GM18517 (cell line): ENCODE data around the gene ZNF469.

ENCODE experiments used
- ATAC-seq: cut with Tn5 transposase; IDR thresholded peaks from one replicate; pipeline ENCODE4 v1.9.1; 2021; ENCODE audit warnings: mild to moderate bottlenecking, moderate library complexity; ENCODE audit not compliant: unreplicated experiment

The ZNF469 gene

GRCh38 chr16:88382491-88383400 lies at the start of gene ZNF469:
TSS of gene ZNF469 (plus strand) at chr16:88382959. CDS start at chr16:88427471, 44,512 bp downstream.
- no peak for ATAC-seq

DNA sequence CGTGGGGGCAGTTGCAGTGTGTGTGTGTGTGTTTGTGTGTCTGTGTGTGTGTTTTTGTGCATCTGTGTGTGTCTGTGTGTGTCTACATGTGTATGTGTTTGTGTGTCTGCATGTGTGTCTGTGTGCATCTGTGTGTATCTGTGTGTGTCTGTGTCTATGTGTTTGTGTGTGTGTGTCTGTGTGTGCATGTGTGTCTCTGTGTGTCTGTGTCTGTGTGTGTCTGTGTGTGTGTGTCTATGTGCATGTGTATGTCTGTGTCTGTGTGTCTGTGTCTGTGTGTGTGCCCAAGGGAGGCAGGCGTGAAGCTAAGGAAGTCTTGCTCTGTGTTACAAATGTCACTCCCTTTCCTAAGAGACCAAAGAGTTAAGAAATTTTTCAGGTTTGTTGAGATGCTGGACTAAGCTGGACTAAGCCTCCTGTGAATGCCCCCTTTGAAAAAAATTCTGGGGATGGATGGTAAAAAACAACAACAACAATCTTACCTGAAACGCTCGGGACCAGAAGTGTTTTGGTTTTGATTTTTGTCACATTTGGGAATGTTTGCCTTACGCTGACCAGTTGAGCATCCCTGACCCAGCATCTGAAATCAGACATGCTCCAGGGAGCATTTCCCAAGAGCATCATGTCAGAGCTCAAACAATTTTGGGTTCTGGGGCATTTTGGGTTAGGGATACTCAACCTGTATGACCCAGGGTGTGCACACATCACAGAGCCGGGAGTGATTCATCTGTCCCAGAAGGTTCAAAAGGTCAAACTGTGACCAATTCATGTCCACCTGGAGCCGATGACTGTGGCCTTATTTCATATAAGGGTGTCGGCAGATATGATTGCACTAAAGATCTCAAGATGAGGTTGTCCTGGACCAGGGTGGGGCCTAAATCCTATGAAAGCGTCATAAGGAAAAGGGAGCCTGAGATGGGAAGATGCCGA lies 48.6 kb upstream of the ZNF469 start:
- ATAC-seq, result no peak

GRCh38 chr16:88334778-88335720 lies 47.7 kb upstream of the ZNF469 start:
- ATAC-seq, result no peak

DNA sequence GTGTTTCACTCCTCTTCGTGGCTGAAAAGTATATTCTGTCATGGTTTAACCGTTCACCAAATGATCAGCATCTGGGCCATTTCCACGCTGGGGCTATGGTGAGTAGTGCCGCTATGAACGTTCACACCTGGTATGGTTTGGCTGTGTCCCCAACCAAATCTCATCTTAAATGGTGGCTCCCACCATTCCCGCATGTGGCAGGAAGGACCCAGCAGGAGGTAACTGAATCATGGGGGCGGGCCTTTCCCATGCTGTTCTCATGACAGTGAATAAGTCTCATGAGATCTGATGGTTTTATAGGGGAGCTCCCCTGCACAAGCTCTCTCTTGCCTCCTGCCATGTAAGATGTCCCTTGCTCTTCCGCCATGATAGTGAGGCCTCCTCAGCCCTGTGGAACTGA lies 45.7 kb upstream of the ZNF469 start:
- no peak for ATAC-seq

GRCh38 chr16:88337538-88337937 lies 45.2 kb upstream of the ZNF469 start:
- ATAC-seq, result no peak

GRCh38 chr16:88338111-88338510 lies 44.6 kb upstream of the ZNF469 start:
- ATAC-seq, result no peak

GRCh38 chr16:88338896-88339295 lies 43.9 kb upstream of the ZNF469 start:
- ATAC-seq, result no peak

- ATAC-seq, result no peak
Observed at GRCh38 chr16:88339930-88340754, 42.6 kb upstream of the ZNF469 start.

GRCh38 chr16:88340755-88341150 lies 42.0 kb upstream of the ZNF469 start:
- no peak for ATAC-seq

DNA sequence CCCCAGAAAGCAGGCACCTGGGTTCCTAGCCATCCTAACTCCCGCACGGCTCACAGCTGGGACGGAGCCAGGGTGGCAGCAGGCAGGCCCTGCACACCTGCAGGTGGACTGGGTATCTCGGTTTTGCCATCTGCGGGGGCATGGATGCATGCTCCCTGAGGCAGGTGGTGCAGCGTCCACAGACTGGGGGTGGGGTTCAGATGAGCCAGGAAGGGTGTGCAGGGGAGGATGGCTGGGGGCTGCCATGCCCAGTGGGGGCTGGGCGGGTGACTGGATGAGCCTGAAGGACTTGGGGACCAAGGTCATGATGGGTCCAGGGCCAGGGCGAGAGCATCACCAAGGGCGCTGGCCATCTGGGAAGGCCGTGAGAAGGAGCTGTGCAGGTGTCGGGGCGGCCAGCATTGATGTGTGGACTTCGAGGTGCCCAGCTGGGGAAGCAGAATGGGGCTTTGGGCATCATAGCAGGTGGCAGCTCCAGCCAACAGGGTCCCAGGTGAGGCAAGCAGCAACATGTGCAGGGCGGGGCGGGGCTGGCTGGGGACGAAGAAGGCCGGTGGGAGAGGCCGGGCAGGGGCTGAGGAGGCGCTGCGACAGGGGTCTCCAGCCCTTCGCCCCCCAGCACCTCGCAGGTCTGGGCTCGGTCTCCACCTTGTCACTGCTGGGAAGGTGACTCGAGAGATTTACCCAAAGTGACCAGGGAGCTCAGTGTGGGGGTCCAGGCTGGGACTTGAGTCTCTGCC lies 41.0 kb upstream of the ZNF469 start:
- no peak for ATAC-seq

DNA sequence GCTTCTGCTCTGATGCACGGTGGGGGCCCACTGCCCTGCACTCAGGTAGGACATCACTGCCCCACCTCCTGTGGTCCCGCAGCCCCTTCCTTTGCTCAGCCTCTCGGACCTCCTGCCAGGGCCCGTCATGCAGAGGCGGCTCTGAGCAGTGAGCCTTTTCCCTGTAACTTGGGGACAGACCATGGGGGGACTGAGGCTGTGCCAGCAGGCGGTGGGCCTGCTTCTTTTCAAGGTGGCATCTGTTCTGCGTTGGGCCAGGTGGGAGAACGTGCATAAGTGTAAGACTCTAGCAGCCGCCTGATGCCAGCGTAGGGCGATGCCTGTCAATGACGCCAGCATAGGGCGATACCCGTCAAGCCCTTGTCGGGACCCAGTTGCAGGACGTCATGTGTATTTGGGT lies 40.3 kb upstream of the ZNF469 start:
- no peak for ATAC-seq

- ATAC-seq, result no peak
Observed at GRCh38 chr16:88343271-88343791, 39.4 kb upstream of the ZNF469 start.

DNA sequence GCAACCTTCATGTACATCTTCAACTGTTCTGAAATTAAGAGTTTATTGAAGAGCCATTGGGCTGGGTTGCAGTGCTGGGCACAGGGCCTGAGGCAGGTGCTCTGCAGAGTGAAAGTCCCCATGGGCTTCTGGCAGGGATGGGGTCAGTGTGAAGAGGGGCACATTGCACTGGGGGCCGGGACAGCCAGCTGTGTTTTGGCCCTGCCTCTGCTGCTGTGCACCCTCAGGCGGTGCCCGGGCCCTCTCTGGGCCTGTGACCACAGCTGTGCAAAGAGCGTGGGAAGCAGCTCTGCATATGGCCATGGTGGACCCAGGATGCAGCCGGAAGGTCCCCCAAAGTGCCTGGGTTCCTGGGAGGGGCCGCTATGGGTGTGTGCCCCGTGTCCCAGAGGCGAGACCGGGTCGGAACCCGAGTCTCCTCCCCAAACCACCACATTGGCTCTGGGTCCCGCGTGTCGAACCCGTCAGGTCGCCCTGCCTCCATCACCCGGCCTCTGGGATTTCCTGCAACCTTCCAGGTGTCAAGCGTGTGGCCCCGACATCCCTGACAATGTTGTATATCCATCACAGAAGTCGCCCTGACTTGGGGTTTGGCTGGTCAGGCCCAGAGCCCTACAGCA lies 38.2 kb upstream of the ZNF469 start:
- ATAC-seq, result no peak

- no peak for ATAC-seq
Observed at GRCh38 chr16:88345031-88345720, 37.6 kb upstream of the ZNF469 start.

DNA sequence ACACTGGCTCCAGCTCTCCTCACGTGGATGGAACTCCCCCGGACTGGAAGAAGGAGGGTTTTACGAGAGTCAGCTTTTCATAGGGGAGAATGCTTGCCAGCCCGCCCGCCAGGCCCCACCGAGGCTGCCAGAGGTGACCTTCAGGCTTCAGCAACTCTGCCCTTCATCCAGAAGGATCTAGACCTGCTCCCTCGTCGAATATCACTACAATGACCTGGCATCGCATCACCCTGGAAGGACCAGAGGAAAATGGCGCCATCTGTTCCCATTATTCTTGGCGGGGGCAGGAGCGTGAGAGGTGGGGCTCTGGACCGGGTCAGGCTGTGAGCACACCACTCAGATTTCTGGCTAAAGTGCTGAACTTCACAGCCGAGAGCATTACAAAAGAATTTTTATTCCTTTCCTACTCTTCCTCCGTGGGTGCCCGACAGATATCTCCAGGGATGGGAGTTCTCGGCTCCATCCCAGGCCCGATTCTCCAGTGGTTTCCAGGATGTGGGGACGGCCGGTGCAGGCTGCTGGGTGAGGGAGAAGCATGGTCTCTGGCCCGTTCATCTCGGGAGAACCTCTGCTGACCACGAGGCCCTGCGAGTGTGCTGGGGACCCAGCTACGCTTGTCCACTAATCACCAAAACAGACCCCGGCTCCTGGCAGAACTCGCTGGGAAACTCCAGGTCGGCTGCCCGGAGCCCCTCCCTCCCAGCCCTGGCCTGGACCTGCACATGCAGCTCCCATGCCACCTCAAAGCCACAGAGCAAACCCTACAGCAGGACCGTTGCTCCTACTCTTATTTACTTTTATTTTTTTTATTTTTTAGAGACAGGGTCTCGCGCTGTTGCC lies 36.8 kb upstream of the ZNF469 start:
- no peak for ATAC-seq

DNA sequence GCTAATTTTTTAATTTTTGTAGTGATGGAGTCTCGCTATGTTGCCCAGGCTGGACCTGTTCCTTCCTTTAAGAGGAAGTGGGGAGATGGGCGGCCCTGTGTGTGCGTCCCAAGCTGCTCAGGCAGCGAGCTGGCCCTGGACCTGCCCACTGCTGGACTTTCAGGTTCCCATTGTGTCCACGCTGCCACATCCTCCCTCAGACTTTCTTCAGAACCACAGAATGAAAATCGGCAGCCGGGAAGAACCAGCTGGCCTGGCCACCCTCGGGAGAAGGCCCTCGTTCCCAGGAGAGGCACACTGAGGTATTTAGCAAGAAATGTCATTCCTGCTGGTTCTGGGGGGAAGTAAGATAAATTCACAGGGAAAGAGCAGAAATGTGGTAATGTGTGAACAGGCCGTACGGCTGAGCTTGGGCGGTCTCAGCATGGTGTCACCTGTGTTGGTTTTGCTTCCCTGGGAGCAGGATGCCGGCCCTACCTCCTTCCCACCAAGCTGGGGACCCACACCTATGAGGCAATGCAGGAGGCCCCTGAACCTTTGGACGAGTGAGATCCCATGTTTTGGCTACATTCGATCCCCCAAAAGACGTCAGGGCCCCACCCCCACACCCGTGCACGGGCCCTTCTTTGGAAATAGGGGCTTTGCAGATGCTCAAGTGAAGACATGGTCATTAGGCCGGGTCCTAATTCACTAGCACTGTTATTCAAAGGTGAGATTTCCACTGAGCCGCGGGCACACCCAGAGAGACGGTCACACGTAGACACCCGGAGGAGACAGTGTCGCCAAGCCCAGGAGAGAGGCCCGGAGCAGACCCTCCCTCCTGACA lies 35.9 kb upstream of the ZNF469 start:
- ATAC-seq, result no peak
